RWPE2 (cell line): ENCODE data around the gene RANGRF.

Experiments used
- ATAC-seq: fragments of 200-7000 bp; cut with Tn5 transposase; 3 replicates; pipeline ENCODE4 v1.9.1; 2021; ENCODE audit warnings: low read depth
- DNase-seq: peaks from one replicate; pipeline ENCODE4 v3.0.0-alpha.2; 2020; ENCODE audit warnings: low spot score
- H3K27ac ChIP-seq: fragments of 450-650 bp; 2 replicates; pipeline ENCODE4 v1.5.1; 2017; ENCODE audit warnings: mild to moderate bottlenecking; ENCODE audit not compliant: poor library complexity, severe bottlenecking
- H3K27me3 ChIP-seq: fragments of 250-450 bp; sonication (Bioruptor Pico); 2 replicates; pipeline ENCODE4 v1.5.1; 2021; ENCODE audit warnings: mild to moderate bottlenecking, moderate library complexity; ENCODE audit not compliant: insufficient read depth, poor library complexity, severe bottlenecking
- H3K36me3 ChIP-seq: fragments of 250-450 bp; sonication (Bioruptor Pico); 2 replicates; pipeline ENCODE4 v1.5.1; 2020; ENCODE audit warnings: low read depth, mild to moderate bottlenecking, moderate library complexity
- H3K4me1 ChIP-seq: fragments of 250-450 bp; sonication (Bioruptor Pico); 2 replicates; pipeline ENCODE4 v1.5.1; 2021; ENCODE audit warnings: mild to moderate bottlenecking, moderate library complexity; ENCODE audit not compliant: insufficient read depth, poor library complexity, severe bottlenecking
- H3K4me3 ChIP-seq: fragments of 250-450 bp; sonication (Bioruptor Pico); 2 replicates; pipeline ENCODE4 v1.5.1; 2021; ENCODE audit warnings: mild to moderate bottlenecking, moderate library complexity; ENCODE audit not compliant: severe bottlenecking
- H3K9me3 ChIP-seq: fragments of 250-450 bp; sonication (Bioruptor Pico); 2 replicates; pipeline ENCODE4 v1.5.1; 2021; ENCODE audit warnings: mild to moderate bottlenecking, moderate library complexity; ENCODE audit not compliant: severe bottlenecking
- TF ChIP-seq, protein P1 (sequence below): fragments of 450-650 bp; IDR thresholded peaks from one replicate; pipeline ENCODE4 v1.5.1; 2017; ENCODE audit warnings: mild to moderate bottlenecking, moderate library complexity; ENCODE audit not compliant: poor library complexity, severe bottlenecking

The RANGRF gene

DNA sequence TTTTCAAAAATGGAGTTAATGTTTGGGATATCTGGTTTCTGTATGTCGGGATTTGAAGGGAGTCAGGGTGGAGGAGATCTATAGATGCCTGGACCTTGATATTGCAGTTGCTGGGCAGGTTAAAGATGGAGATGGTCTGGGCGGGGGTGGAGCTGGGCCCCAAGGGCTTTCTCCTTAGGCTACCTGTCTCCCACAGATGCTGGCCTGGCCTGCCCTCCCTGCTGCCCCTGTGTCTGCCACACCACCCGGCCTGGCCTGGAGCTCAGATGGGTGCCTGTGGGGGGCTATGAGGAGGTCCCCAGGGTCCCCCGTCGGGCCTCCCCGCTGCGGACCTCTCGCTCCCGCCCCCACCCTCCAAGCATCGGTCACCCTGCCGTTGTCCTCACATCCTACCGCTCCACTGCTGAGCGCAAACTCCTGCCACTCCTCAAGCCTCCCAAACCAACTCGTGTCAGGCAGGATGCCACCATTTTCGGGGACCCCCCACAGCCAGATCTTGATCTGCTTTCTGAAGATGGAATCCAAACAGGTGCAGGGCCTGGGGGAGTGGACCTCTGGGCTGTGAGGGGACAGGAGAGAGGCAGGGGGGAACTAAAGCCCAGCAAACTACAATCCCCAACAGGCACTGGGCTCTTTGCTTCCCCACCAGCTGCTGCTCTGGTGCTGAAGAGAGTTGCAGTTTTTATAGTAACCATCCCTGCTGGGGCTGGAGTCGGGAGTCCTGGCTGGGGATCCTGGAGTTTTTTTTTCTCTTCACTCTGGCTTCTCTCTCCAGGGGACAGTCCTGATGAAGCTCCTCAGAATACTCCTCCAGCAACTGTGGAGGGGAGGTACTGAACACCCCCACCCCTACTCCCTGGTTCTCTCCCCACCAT, 24.5 kb downstream of the RANGRF start:
- no peaks in the 10 kb centered on the region for H3K4me1 ChIP-seq
- H3K36me3 ChIP-seq = no peaks in the 10 kb centered on the region
- ATAC-seq = no peak
- H3K27me3 ChIP-seq = peaks cover 14% of the 10 kb centered on the region
- H3K9me3 ChIP-seq = no peaks in the 10 kb centered on the region
- no peak overlapping the region for H3K27ac ChIP-seq
- H3K4me3 ChIP-seq = no peak overlapping the region
- DNase-seq = no peak
- TF ChIP-seq, protein P1, sequence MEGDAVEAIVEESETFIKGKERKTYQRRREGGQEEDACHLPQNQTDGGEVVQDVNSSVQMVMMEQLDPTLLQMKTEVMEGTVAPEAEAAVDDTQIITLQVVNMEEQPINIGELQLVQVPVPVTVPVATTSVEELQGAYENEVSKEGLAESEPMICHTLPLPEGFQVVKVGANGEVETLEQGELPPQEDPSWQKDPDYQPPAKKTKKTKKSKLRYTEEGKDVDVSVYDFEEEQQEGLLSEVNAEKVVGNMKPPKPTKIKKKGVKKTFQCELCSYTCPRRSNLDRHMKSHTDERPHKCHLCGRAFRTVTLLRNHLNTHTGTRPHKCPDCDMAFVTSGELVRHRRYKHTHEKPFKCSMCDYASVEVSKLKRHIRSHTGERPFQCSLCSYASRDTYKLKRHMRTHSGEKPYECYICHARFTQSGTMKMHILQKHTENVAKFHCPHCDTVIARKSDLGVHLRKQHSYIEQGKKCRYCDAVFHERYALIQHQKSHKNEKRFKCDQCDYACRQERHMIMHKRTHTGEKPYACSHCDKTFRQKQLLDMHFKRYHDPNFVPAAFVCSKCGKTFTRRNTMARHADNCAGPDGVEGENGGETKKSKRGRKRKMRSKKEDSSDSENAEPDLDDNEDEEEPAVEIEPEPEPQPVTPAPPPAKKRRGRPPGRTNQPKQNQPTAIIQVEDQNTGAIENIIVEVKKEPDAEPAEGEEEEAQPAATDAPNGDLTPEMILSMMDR = no peak

DNA sequence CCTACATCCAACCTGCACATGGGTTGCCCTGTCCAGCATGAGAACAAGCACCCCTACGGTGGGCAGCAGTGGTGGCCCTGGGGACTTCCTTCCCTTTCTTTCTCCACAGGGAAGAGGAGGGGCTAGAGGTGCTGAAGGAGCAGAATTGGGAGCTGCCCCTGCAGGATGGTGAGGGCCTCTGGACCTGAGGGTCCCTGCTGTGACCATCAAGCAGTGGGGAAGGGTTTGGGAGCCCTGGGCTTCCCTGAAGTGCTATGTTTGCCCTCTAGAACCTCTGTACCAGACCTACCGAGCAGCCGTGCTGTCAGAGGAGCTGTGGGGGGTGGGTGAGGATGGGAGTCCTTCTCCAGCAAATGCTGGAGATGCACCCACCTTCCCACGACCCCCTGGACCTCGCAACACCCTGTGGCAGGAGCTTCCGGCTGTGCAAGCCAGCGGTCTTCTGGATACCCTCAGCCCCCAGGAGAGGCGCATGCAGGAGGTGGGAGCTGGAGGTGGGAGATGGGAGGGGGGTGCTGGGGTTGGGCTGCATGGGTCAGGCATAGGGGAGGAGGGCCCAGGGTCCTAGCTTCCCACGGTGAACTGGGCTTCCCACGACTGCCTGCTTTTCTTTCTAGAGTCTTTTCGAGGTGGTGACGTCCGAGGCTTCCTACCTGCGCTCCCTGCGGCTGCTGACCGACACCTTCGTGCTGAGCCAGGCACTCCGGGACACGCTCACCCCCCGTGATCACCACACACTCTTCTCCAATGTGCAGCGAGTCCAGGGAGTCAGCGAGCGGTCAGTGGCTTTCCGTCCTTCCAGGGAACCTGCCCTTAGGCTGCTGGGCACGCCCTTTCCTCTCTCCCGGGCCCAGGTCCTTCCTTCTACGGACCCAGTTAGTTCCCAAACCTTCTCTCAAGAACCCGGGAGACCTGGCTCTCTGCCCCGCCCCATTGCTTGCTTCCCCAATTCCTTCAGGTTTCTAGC, 26.6 kb downstream of the RANGRF start:
- H3K4me3 ChIP-seq = no peak overlapping the region
- H3K9me3 ChIP-seq = no peaks in the 10 kb centered on the region
- H3K36me3 ChIP-seq = no peaks in the 10 kb centered on the region
- TF ChIP-seq, protein P1 = no peak
- ATAC-seq (0 out of 3 replicates have a peak, but pooled peaks have one; percentile 15), DNase-seq (no peak)
- peaks cover 14% of the 10 kb centered on the region for H3K27me3 ChIP-seq
- H3K4me1 ChIP-seq = no peaks in the 10 kb centered on the region
- H3K27ac ChIP-seq = no peak overlapping the region

DNA sequence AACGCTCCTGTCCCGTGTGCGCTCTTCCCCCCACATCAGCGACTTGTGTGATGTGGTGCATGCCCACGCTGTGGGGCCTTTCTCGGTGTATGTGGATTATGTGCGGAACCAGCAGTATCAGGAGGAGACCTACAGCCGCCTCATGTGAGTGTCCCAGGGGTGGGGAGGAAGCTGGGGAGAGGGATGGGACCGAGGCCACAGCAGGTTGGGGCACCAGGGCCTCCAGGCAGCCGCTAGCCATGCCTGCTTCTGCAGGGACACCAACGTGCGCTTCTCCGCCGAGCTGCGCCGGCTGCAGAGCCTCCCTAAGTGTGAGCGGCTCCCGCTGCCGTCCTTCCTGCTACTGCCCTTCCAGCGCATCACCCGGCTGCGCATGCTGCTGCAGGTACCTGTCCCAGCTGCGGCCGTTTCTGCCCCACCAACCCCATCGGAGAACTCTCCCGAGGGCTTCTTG, 27.3 kb downstream of the RANGRF start:
- no peaks in the 10 kb centered on the region for H3K36me3 ChIP-seq
- no peak overlapping the region for H3K4me3 ChIP-seq
- no peaks in the 10 kb centered on the region for H3K9me3 ChIP-seq
- no peak for ATAC-seq
- peaks cover 14% of the 10 kb centered on the region for H3K27me3 ChIP-seq
- no peak for DNase-seq
- H3K27ac ChIP-seq = no peak overlapping the region
- TF ChIP-seq, protein P1 = no peak
- H3K4me1 ChIP-seq = no peaks in the 10 kb centered on the region

DNA sequence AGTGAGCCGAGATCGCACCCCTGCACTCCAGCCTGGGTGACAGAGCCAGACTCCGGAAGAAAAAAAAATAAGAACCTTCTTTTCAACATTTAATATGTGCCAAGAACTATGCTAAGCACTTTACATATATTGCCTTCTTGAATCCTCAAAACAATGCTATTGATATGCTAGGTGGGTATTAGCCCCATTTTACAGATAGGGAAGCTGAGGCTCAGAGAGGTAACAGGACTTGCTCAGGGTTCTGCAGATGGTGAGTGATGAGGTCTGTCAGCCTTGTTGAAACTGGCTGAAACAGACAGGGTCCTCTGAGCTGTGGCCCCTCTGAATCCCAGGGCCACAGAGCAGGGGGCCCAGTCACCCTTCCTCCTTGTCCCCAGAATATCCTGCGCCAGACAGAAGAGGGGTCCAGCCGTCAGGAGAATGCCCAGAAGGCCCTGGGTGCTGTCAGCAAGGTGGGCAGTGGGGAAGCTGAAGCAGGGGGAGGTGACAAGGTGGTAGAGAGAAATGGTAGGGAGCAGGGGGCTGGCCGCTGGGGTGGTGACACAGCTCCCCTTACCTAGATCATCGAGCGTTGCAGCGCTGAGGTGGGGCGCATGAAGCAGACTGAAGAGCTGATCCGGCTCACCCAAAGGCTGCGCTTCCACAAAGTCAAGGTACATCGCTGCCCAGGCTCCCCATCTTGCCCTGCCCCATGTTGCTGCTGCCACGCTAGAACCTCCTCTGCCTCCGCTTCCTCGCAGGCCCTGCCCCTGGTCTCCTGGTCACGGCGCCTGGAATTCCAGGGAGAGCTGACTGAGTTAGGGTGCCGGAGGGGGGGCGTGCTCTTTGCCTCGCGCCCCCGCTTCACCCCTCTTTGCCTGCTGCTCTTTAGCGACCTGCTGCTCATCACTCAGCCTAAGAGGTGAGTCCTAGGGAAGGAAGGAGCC, 29.8 kb downstream of the RANGRF start:
- ATAC-seq = no peak
- H3K27ac ChIP-seq = no peak overlapping the region
- no peaks in the 10 kb centered on the region for H3K36me3 ChIP-seq
- H3K4me1 ChIP-seq = no peaks in the 10 kb centered on the region
- no peak overlapping the region for H3K4me3 ChIP-seq
- TF ChIP-seq, protein P1 = no peak
- DNase-seq = no peak
- peaks cover 4% of the 10 kb centered on the region for H3K27me3 ChIP-seq
- no peaks in the 10 kb centered on the region for H3K9me3 ChIP-seq
